ENCODE measurements around the gene MANEAL. TPM values are rescaled to one million over a fixed set of nuclear protein-coding genes. Genes with fewer than 3 reads are reported as not detected.

The MANEAL gene
- total RNA-seq, 1 experiment from 2014 or later: 27.8 TPM

DNA sequence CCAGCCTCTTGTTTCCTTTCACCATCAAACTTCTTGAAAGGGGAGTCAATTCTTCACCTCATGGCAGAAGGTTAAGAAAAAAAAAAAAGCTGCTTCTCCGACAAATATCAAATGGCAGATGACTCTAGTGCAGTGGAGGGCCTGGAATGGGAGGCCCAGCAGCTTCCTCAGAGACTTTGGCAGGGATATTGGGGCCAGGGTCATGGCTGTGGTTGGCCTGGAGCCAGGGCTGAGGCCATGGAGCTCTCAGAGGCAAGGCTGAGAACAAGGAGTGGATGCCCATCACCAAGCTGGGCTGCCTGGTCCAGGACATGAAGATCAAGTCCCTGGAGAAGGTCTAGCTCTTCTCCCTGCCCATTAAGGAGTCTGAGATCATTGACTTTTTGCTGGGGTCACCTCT, 47.1 kb downstream of the MANEAL start:
- H3K9me3 ChIP-seq (ENCODE audit: low read length): no peaks in the 10 kb centered on the region
- H4K20me1 ChIP-seq (ENCODE audit: insufficient read depth, low read depth, low read length): no peaks in the 10 kb centered on the region
- H2AFZ ChIP-seq (ENCODE audit: low read length): no peak overlapping the region
- H3K27ac ChIP-seq (ENCODE audit: low read length): no peak overlapping the region
- no peaks in the 10 kb centered on the region for H3K9me2 ChIP-seq (replicated peaks; ENCODE audit: insufficient read depth, low read length)
- H3K9ac ChIP-seq (ENCODE audit: low read length): no peak overlapping the region
- peaks cover 19% of the 10 kb centered on the region for H3K4me1 ChIP-seq (ENCODE audit: low read length)
- no peak overlapping the region for H3K4me3 ChIP-seq (ENCODE audit: low read length)
- H3K36me3 ChIP-seq (ENCODE audit: insufficient read depth, low read length): peaks cover 26% of the 10 kb centered on the region
- DNase-seq: no peak
- no peaks in the 10 kb centered on the region for H3K27me3 ChIP-seq (ENCODE audit: low read length)
- no peak overlapping the region for H3K4me2 ChIP-seq (ENCODE audit: low read depth, low read length, poor library complexity, severe bottlenecking)
- H3K79me2 ChIP-seq (ENCODE audit: low read length): peaks cover 61% of the 10 kb centered on the region

GRCh38 chr1:37841652-37842051, 48.0 kb downstream of the MANEAL start:
- no peak overlapping the region for H3K9ac ChIP-seq (ENCODE audit: low read length)
- peaks cover 26% of the 10 kb centered on the region for H3K36me3 ChIP-seq (ENCODE audit: insufficient read depth, low read length)
- H3K9me2 ChIP-seq (replicated peaks; ENCODE audit: insufficient read depth, low read length): no peaks in the 10 kb centered on the region
- peaks cover 23% of the 10 kb centered on the region for H3K4me1 ChIP-seq (ENCODE audit: low read length)
- H3K27me3 ChIP-seq (ENCODE audit: low read length): no peaks in the 10 kb centered on the region
- no peak overlapping the region for H3K27ac ChIP-seq (ENCODE audit: low read length)
- no peak overlapping the region for H3K4me3 ChIP-seq (ENCODE audit: low read length)
- no peaks in the 10 kb centered on the region for H4K20me1 ChIP-seq (ENCODE audit: insufficient read depth, low read depth, low read length)
- H3K9me3 ChIP-seq (ENCODE audit: low read length): no peaks in the 10 kb centered on the region
- no peak overlapping the region for H3K4me2 ChIP-seq (ENCODE audit: low read depth, low read length, poor library complexity, severe bottlenecking)
- peaks cover 71% of the 10 kb centered on the region for H3K79me2 ChIP-seq (ENCODE audit: low read length)
- H2AFZ ChIP-seq (ENCODE audit: low read length): no peak overlapping the region
- DNase-seq: no peak

GRCh38 chr1:37844536-37844935, 50.9 kb downstream of the MANEAL start:
- Histone ChIP-seq H3K79me2 (ENCODE audit: low read length) (peaks cover 95% of the 10 kb centered on the region), H3K9me2 (replicated peaks; ENCODE audit: insufficient read depth, low read length) (no peaks in the 10 kb centered on the region), H3K36me3 (ENCODE audit: insufficient read depth, low read length) (peaks cover 15% of the 10 kb centered on the region; the same call in 1 of the 2 replicates), H3K9ac (ENCODE audit: low read length) (no peak overlapping the region), H3K27ac (ENCODE audit: low read length) (no peak overlapping the region), H3K4me2 (ENCODE audit: low read depth, low read length, poor library complexity, severe bottlenecking) (no peak overlapping the region), H3K4me1 (ENCODE audit: low read length) (peaks cover 31% of the 10 kb centered on the region), H4K20me1 (ENCODE audit: insufficient read depth, low read depth, low read length) (no peaks in the 10 kb centered on the region), H3K9me3 (ENCODE audit: low read length) (no peaks in the 10 kb centered on the region), H3K27me3 (ENCODE audit: low read length) (no peaks in the 10 kb centered on the region), H2AFZ (ENCODE audit: low read length) (no peak overlapping the region), H3K4me3 (ENCODE audit: low read length) (no peak overlapping the region)
- no peak for DNase-seq

DNA sequence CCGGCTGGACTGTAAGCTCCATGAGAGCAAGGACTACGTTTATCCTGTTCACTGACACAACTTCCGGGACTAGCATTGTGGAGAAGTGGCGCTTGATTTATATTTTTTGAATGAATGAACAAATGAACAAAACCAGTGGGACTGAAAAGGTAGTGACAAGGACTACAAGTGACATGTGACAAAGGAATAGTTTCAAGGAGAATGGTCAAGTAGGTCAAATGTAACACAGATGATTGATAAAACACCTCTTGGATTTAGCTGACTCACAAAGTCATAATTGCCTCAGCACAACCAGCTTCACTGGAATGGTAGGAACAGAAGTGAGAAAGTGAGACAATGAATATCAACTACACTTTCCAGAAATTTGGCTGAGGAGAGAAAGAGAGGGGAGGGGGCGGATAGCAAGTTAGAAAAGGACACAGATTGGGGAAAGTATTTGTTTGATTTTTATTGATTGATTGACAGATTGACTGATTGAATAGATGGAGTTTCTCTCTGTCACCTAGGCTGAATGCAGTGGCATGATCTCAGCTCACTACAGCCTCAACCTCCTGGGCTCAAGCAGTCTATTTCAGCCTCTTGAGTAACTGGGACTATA, 51.5 kb downstream of the MANEAL start:
- Histone ChIP-seq H3K4me2 (ENCODE audit: low read depth, low read length, poor library complexity, severe bottlenecking) (no peak overlapping the region), H2AFZ (ENCODE audit: low read length) (no peak overlapping the region), H3K4me1 (ENCODE audit: low read length) (peaks cover 31% of the 10 kb centered on the region), H3K27me3 (ENCODE audit: low read length) (no peaks in the 10 kb centered on the region), H3K9me3 (ENCODE audit: low read length) (no peaks in the 10 kb centered on the region), H3K9me2 (replicated peaks; ENCODE audit: insufficient read depth, low read length) (no peaks in the 10 kb centered on the region), H3K27ac (ENCODE audit: low read length) (no peak overlapping the region), H3K79me2 (ENCODE audit: low read length) (peaks cover 96% of the 10 kb centered on the region), H3K36me3 (ENCODE audit: insufficient read depth, low read length) (peaks cover 9% of the 10 kb centered on the region; the same call in 1 of the 2 replicates), H4K20me1 (ENCODE audit: insufficient read depth, low read depth, low read length) (no peaks in the 10 kb centered on the region), H3K9ac (ENCODE audit: low read length) (no peak overlapping the region), H3K4me3 (ENCODE audit: low read length) (no peak overlapping the region)
- DNase-seq: no peak

- Histone ChIP-seq H3K9me2 (replicated peaks; ENCODE audit: insufficient read depth, low read length) (no peaks in the 10 kb centered on the region), H3K27ac (ENCODE audit: low read length) (no peak overlapping the region), H3K79me2 (ENCODE audit: low read length) (peaks cover 97% of the 10 kb centered on the region), H2AFZ (ENCODE audit: low read length) (no peak overlapping the region), H3K4me3 (ENCODE audit: low read length) (no peak overlapping the region), H3K36me3 (ENCODE audit: insufficient read depth, low read length) (peaks cover 11% of the 10 kb centered on the region; the same call in 1 of the 2 replicates), H4K20me1 (ENCODE audit: insufficient read depth, low read depth, low read length) (no peaks in the 10 kb centered on the region), H3K9ac (ENCODE audit: low read length) (no peak overlapping the region), H3K4me1 (ENCODE audit: low read length) (peaks cover 31% of the 10 kb centered on the region), H3K4me2 (ENCODE audit: low read depth, low read length, poor library complexity, severe bottlenecking) (no peak overlapping the region), H3K27me3 (ENCODE audit: low read length) (no peaks in the 10 kb centered on the region), H3K9me3 (ENCODE audit: low read length) (no peaks in the 10 kb centered on the region)
- no peak for DNase-seq
Measured at GRCh38 chr1:37845786-37846185, 52.1 kb downstream of the MANEAL start.

- peaks cover 98% of the 10 kb centered on the region for H3K79me2 ChIP-seq (ENCODE audit: low read length)
- no peak overlapping the region for H3K4me3 ChIP-seq (ENCODE audit: low read length)
Measured at GRCh38 chr1:37846647-37847339, 53.1 kb downstream of the MANEAL start.

DNA sequence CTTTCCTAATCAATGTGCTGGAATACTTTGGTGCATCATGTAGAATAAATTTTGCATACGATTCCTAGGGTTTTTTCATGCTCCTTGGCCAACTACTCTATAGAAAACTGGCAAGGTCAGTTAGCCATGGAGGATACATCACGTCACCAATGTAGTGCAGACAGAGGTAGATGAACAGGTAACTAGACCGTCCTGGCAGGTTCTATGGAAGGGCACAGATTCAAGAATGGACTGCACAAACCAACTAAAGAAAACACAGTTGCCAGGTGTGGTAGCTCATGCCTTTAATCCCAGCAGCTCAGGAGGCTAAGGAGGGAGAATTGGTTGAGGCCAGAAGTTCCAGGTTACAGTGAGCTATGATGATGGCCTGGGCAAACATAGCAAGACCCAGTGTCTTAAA, 55.8 kb downstream of the MANEAL start:
- H3K4me2 ChIP-seq (ENCODE audit: low read depth, low read length, poor library complexity, severe bottlenecking): no peak overlapping the region

More at GRCh38 chr1:37846647-37847339, 53.1 kb downstream of the MANEAL start:
- no peaks in the 10 kb centered on the region for H3K9me2 ChIP-seq (replicated peaks; ENCODE audit: insufficient read depth, low read length)
- H3K36me3 ChIP-seq (ENCODE audit: insufficient read depth, low read length): peaks cover 17% of the 10 kb centered on the region; the same call in 1 of the 2 replicates
- H3K9ac ChIP-seq (ENCODE audit: low read length): peak overlapping the region; percentile 38
- no peak for DNase-seq
- H4K20me1 ChIP-seq (ENCODE audit: insufficient read depth, low read depth, low read length): 0 out of 2 replicates have a peak, but pooled peaks cover 3% of the 10 kb centered on the region
- no peak overlapping the region for H2AFZ ChIP-seq (ENCODE audit: low read length)
- no peaks in the 10 kb centered on the region for H3K9me3 ChIP-seq (ENCODE audit: low read length)
- no peak overlapping the region for H3K27ac ChIP-seq (ENCODE audit: low read length)
- H3K4me1 ChIP-seq (ENCODE audit: low read length): peaks cover 38% of the 10 kb centered on the region
- H3K27me3 ChIP-seq (ENCODE audit: low read length): no peaks in the 10 kb centered on the region
- peak overlapping the region; percentile 13 for H3K4me2 ChIP-seq (ENCODE audit: low read depth, low read length, poor library complexity, severe bottlenecking)

GRCh38 chr1:37850352-37850955, 56.8 kb downstream of the MANEAL start:
- Histone ChIP-seq H2AFZ (ENCODE audit: low read length) (no peak overlapping the region), H3K27ac (ENCODE audit: low read length) (no peak overlapping the region), H3K4me3 (ENCODE audit: low read length) (no peak overlapping the region), H3K4me2 (ENCODE audit: low read depth, low read length, poor library complexity, severe bottlenecking) (no peak overlapping the region), H3K27me3 (ENCODE audit: low read length) (no peaks in the 10 kb centered on the region), H3K9ac (ENCODE audit: low read length) (no peak overlapping the region), H3K36me3 (ENCODE audit: insufficient read depth, low read length) (peaks cover 31% of the 10 kb centered on the region; the same call in 1 of the 2 replicates), H3K79me2 (ENCODE audit: low read length) (peaks cover 98% of the 10 kb centered on the region), H3K4me1 (ENCODE audit: low read length) (peaks cover 25% of the 10 kb centered on the region), H4K20me1 (ENCODE audit: insufficient read depth, low read depth, low read length) (0 out of 2 replicates have a peak, but pooled peaks cover 3% of the 10 kb centered on the region), H3K9me2 (replicated peaks; ENCODE audit: insufficient read depth, low read length) (no peaks in the 10 kb centered on the region), H3K9me3 (ENCODE audit: low read length) (no peaks in the 10 kb centered on the region)
- no peak for DNase-seq

More for the DNA sequence above, 55.8 kb downstream of the MANEAL start:
- H3K27ac ChIP-seq (ENCODE audit: low read length): no peak overlapping the region
- peaks cover 98% of the 10 kb centered on the region for H3K79me2 ChIP-seq (ENCODE audit: low read length)
- DNase-seq: no peak
- H3K9me2 ChIP-seq (replicated peaks; ENCODE audit: insufficient read depth, low read length): no peaks in the 10 kb centered on the region
- H3K4me1 ChIP-seq (ENCODE audit: low read length): peaks cover 32% of the 10 kb centered on the region
- no peaks in the 10 kb centered on the region for H3K9me3 ChIP-seq (ENCODE audit: low read length)
- H3K36me3 ChIP-seq (ENCODE audit: insufficient read depth, low read length): peaks cover 25% of the 10 kb centered on the region; the same call in 1 of the 2 replicates
- H4K20me1 ChIP-seq (ENCODE audit: insufficient read depth, low read depth, low read length): 0 out of 2 replicates have a peak, but pooled peaks cover 3% of the 10 kb centered on the region
- H3K9ac ChIP-seq (ENCODE audit: low read length): no peak overlapping the region
- H3K4me3 ChIP-seq (ENCODE audit: low read length): no peak overlapping the region
- H2AFZ ChIP-seq (ENCODE audit: low read length): no peak overlapping the region
- no peaks in the 10 kb centered on the region for H3K27me3 ChIP-seq (ENCODE audit: low read length)
